ENCODE measurements around the gene NFE2L1.
A peak's percentile ranks its signal among the peaks of the same experiment; 100 is the strongest.
"Not testable (repeated sequence)": the region's sequence is repeated elsewhere in the genome, so short reads cannot be mapped to it uniquely, and the experiment has no call there.

Gene NFE2L1

DNA sequence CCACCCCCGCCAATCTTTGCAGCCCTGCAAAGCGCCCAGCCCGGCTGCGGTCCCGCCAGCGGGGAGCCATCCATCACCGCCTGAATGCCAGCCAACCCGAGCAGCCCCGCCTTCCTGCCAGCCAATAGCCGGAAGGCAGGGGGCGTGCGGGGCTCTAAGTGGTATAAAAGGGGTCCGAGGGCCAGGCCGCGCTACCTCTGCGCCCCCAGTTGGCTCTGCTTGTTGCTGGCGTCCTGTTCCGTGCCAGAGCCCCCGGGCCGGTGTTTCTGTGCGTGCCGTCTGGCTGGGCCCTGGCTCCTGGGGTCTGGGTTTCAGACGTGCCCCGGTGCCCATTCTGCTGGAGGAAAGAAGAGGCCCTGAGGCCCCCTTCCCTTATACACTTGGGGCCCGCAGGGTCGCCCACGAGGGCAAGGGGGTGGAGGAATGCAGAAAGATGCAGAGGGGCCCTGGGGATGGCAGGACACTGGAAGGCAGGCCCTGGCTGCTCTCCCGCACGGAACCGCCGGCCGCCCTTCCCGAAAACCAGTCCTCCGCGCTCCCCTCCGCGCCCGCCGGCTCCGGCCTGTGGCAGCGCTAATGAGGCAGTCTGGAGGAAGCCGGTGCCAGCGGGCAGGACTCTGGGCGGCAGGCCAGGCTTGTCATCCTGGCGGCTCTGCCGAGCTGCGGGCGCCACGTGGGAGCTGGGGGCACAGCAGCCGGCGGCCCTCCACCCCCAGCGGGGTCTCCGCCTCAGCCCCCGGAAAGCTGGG, 24.6 kb upstream of the NFE2L1 start:
- peak; percentile 90 for DNase-seq

DNA sequence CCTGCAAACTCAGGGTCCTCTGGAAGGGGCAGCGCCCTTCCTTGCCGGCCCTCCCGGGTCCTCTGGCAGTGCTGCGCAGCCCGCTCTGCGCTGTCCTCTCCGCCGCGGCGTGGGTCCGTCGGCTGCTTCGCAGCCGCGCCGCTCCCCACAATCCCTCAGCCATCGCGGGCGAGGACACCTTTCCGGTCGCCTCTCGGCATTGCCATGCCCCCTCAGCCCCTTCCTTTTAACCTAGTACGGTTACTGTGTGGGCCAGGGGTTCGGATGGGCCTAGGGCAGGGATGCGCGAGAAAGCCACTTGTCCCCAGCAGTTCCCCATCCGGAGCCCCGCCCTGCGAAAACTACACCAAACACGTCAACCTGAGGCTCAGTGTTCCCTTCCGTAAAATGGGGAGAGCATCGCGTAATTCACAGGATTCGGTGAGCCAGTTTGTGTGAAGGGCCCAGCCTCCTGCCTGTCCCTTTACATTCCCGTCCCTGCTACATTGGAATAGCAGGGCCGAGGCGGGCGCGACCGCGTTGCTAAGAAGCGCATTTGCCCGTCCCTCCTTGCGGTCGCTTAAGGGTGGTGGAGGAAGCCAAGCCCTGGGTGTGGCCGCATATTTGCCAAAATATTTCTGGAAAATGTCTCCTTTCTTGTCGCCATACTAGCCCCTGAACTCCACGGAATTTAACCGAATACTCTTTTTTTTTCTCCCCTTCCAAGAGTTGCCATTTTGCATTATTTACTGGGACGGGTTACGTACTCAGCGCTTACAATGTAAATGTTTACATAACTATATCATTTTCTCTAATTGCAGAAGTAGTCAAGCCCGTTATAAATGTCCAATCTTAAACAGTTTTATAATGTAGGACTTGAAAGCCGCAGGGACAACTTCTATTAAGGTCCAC, 23.8 kb upstream of the NFE2L1 start:
- peak; percentile 71 for DNase-seq

DNA sequence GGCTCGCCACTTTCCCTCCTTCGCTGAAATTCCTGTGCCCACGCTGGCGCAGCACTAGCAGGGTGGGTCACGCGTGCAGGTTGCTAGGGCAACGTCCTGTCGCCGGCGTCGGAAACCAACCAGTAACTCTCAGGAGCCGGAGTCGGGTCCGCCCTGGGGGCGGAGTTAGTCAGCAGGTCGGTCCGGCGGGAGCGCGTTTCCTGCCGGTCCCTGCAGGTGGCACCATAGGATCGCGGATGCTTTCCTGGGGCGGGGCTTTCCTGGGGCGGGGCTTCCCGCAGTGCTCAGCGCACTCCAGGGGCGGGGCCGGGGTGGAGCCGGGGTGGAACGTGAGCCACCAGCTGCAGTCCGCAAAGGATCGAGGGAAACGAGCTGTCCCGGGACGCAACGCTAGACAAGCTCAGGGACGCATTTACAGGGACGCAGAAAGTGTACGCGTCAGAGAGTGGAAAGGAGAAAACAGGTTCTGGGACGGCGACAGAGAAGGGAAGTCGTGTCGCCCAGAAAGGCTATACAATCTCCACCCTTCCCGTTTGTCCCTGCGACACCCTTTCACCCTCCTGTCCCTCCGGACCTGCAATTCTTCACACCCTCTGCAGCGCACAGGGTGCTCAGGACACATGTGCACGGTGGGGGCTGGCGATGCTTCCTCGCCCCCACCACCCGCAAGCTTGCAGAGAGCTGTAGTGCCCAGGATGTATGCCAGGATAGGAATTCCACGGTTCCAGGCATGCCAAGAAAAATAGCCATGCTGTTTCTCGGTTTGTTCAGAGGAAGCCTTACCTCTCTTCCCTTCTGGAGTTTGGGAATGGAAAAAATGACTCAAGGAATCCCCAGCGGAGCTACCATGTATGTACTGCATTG, 22.9 kb upstream of the NFE2L1 start:
- DNase-seq = peak; percentile 99

DNA sequence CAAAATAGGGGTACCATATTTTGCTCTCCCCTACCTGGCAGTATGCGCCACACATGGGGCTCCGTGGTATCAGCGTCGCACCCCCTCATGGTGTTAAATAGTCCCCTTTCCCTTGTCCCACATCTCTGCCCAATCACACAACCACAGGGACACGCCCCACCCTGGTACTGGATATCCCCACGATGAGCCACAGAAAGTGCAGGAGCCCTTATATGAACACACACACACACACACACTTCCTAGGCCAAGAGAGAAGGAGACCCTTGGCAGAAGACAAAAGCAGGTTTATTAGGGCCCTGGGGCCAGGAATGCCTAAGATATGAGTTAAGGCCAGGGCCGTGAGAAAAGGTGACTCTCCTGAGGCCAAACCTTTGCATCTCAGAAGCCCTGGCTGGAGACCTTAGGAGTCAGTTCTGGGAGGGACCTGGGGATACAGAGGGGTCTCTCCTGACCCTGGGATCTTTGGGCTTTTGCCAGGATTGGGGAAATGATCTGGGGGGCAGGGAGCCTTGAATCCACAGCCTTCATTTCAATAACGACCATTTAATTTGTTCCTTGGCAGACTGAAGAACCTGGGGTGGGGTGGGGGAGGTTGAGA, 22.2 kb upstream of the NFE2L1 start:
- DNase-seq = no peak

DNA sequence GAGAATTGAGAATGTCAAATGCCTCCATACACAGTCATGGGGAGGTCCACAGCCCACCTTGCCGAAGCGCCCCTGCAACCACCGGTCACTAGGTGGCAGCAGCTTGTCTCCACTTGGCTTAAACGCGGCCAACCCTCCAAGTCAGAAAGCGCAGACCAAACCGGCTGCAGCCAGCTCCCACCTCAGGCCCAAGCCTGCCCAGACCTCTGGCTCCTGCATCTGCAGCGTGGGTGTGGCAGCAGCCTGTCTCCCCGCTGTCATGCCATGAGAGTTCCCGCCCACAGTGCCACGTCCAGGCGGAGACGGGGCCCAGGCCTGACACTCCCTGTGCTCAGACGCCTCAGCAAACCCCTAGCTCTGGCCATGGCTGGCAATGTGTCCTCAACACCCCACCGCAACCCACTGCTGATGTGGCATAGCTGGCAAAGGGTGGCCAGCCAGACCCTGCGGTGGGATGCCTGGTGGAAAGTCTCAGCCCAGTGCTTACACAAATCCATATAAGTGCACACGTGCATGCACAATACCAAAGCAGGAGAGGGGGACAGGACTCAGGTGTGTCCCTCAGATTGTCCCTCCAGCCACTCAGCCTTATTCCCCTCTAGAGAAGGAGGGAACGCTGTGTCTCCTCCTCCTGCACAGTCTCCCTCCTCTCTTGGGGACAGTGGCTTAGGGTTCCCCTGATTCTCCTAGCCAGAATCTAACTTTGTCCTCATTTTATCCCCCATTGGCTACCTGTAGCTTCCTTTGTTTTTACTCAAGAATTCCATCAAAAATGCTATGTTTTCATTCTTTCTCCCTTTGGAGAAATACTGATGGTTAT, 21.4 kb upstream of the NFE2L1 start:
- peak; percentile 98 for DNase-seq

DNA sequence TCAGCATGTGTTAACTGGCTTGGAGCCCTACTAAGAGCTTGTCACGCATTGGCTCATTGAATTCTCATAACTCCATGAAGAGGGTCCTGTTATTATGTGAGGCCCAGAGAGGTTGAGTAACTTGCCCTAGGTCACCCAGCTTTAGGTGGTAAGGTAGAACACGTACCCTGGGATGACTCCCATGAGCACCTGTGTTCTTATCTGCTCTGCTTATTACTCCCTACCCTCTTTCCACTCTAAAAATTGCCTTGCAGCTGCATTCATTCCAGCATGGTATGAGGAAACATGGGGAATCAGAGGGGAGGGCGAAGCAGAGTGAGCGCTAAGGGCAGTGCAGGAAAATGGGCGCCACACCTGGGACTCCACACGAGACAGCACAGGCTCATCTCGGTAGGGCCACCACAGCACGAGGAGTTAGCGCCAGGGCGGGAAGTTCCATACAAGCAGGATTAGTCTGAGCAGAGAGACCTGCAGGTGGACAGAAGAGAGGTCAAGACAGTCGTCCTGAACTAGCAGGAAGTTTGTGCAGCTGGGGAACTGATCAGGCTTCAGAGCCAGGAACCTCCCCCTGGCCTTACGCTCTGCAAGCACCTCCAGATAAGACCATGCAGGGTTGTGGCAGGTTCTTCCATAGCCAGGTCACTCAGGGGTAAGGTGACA, 20.7 kb upstream of the NFE2L1 start:
- no peak for DNase-seq

DNA sequence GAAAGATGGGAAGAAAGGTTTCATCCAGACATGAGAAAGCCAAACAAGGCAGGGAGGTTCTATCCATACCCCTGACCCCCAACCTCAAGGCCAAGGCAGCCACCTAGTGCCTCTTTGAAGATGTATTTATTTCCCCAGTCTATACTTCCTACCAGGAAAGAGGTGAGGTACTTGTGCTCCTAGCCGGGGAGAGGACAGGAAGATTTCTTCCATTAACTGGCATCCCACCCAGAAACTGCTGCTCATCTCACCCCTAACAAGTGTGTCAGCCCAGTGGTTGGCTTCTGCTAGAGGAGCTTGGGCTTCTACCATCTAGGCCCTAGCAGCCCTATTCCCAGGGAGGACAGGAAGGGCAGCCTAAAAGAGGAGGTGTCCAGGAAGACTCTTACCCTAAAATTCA, 19.4 kb upstream of the NFE2L1 start:
- no peak for DNase-seq

DNA sequence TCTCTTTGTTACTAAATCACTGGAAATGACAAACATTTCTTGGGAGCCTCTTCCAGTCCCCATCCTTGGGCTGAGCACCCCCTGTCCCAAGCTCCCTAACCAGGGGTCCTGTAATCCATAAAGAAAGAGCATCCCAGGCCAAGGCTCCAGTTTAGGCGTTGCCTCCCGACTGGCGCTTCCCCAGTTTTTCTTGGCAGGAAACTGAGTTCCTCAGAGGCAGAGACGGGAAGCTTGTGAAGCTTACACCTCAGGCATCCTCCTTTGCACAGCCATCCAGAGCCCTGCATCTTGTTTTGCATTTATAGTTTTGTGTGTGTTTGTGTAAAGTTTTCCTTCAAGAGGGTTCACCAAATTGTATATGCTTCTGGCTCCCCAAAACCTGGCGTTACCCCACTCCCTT, 17.6 kb upstream of the NFE2L1 start:
- DNase-seq = no peak

DNA sequence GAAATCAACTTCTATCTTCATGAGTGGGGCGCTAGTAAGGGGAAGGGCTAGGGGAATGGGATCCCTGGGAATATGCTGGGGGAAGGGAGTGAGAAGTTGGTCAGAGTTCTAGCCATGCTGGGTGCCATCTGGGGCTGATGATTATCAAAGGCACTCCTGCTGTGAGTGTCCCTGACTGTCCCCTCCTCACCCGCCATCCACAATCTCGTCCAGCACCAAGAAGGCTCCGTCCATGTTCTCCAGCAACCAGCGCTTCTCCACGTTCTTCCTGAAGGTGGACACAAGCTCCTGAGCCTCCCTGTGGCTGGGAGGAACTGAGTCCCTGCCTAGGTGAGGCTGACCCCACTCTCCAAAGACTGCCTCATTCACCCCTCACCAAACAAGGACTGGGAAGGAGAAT, 16.2 kb upstream of the NFE2L1 start:
- no peak for DNase-seq

DNA sequence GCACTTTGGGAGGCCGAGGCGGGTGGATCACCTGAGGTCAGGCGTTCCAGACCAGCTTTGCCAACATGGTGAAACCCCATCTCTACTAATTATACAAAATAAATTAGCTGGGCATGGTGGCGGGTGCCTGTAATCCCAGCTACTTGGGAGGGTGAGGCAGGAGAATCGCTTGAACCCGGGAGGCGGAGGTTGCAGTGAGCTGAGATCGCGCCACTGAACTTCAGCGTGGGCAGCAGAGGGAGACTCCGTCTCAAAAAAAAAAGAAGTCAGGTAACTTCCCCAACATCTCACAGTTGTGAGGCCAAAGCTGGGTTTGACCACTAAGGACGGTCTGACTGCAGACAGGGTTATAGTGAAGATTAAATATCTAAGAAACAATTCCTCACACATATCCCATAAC, 13.4 kb upstream of the NFE2L1 start:
- DNase-seq = not testable (repeated sequence)

DNA sequence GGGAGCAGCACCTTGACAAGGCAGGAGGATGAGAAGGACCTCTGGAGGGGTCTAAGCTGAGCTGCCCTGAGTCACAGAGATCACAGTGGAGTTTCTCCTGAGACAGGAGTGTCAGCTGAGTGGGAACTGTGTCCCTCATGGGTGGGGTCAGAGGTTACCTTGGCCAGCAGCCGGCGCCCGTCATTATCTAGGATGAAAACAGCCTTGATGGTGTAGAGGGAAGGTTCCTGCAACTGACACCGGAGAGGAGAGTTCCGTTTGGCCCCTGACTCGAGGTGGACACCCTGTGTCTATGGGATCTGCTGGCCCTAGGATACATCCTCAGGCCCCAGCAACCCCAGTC, 11.5 kb upstream of the NFE2L1 start:
- no peak for DNase-seq

DNA sequence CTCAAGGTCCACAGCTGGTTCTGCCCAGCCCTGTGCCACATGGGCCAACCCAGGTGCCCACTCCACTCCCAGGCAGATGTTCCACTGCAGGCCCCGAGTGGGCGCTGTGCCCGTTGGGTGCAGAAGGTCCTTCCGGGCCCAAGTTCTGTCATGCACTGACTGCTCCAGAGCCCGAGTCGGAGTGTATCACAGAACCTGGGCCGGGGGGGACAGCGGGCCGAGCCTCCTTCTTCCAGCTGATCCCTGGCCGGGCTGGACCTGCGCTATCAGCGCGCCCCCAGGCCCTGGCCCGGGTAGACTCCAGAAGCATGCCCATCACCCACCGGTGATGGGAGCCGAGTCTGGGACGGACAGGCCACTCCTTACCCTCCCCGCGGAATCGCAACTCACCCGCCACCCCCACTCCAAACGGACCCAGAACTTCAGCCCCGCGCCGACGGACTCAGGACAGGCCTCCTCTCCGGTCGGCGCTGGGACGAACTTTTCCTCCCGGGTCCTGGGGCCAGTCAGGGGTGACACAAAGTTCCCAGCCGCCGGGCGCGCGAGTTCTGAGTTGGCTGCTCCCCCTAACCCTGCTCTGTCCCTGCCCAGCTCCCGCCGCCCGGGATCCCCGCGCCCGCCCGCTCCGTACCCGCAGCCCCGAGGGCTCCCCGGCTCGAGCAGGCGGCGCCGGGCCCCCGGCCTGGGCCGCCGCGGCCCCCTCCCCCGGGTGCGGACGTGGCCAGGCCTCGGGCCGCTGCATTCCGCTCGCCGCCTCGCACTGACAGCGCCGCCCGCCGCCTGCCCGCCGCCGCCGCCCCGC, 10.9 kb upstream of the NFE2L1 start, which contains the start of gene COPZ2:
Gene COPZ2 (minus strand): TSS at position 762 of the 802 bp plus-strand sequence. CDS start 20 bp downstream, at position 742.
- DNase-seq = no peak

DNA sequence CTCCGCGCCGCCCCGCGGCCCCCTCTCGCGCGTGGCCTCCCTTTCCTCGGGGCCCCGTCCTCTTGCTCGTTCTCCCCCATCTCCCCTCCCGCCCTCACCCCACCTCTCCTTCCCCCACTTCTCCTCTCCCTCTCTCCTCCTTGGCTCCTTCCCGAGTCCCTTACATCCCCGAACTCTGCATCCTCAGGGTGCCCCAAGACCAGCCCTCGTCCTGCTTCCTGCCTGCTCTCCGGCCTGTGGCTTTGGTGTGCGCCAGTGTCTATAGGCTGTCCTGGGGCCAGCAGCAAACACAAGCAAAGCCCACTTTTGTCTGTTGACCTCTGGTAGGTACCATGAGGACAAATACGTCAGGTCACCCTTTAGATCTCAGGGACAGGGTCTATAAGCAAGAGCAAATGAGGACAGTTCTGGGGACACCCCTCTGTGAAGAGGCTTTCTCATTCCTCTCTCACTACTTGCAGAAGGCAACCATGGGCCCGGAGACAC, 10.3 kb upstream of the NFE2L1 start:
- no peak for DNase-seq

DNA sequence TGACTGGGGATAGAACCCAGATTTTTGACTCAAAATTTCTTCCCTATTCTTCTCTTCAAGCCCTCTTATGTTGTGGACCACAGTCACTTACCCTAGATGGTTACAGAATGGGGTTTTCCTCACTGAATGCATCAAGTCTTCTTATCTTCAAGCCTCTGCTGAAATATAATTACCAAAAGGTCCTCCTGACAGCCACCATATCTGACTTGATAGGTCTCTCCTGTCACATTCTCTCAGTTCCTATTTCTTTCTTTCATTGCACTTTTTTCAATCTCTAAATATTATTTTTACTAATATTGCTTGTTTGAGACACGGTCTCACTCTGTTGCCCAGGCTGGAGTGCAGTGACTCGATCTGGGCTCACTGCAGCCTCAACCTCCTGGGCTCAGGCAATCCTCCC, 9.5 kb upstream of the NFE2L1 start:
- DNase-seq = no peak

DNA sequence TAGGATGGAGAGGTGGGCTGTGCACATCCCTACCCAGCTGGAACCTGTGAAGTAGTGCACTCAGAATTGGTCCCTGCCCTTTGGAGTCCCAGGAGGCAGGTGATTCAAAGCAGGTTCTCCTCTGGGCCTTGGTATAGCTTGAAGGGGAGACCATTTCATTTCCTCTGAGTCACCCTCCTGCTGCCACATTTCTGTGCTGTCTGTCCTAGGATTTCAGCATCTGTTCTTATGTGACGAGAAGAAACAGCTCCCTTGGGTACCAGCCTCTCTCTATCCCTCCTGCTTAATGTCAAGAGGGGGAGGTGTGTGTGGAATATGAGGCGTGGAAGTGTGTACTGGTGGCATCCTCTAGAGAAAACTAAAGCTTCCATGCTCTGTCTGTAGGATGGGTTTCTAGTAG, 5.0 kb upstream of the NFE2L1 start:
- DNase-seq = no peak

DNA sequence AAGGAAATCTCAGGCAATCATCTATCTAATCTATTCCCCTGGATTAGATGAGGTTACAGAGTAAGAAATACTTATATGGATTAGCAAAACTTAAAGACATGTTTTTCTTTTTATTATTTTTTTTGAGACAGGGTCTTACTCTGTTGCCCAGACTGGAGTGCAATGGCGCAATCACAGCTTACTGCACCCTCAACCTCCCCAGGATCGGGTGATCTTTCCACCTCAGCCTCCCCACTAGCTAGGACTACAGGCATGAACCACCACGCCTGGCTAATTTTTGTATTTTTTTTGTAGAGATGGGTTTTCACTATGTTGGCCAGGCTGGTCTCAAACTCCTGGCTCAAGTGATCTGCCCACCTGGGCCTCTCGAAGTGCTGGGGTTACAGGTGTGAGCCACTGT, 3.3 kb upstream of the NFE2L1 start:
- no peak for DNase-seq

DNA sequence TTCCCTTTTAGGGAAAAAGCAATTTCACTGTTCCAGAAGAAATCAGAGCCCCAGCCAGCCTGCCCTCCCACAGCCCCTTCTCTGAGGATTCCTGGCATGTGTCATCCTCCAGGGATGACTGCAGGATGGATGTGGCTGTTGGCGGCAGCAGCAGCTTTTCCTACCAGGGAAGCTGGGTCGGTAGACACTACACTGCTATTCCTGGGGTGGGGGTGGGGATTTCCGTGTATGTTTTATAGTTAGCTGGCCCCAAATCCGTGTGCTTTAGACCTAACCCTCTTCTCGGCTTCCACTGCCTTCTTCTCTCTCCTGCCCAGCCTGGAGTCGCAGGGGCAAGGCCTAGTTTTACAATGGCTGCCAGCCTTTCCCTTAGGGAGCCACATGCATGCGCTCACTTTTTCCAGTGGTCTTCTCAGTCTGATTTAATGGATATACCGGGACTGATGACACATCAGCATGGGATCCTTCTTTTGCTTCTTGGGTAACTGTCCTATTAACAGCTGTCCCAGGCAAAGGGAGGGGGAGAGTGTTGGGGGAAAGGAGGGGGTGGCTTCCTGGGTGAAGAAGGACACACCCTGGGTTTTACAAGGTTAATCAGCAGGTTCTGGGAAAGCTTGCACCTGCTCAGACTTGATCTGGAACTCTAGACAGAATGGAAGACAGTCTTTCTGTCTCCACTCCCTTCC, 2.7 kb upstream of the NFE2L1 start:
- DNase-seq = no peak

DNA sequence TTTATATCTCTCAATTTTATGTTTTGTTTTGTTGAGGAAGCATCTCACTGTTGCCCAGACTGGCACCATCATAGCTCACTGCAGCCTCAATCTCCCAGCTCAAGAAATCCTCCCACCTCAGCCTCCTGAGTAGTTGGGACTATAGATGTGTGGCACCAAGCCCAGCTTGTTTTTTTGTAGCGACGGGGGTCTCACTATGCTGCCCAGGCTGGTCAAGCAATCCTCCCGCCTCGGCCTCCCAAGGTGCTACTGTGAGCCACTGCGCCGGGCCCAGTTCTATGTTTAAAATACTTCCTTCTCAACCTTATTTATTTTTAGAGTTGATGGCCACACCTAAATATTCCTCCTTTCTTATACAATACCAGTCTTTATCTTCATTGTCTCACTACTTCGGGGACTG, 1.9 kb upstream of the NFE2L1 start:
- no peak for DNase-seq

DNA sequence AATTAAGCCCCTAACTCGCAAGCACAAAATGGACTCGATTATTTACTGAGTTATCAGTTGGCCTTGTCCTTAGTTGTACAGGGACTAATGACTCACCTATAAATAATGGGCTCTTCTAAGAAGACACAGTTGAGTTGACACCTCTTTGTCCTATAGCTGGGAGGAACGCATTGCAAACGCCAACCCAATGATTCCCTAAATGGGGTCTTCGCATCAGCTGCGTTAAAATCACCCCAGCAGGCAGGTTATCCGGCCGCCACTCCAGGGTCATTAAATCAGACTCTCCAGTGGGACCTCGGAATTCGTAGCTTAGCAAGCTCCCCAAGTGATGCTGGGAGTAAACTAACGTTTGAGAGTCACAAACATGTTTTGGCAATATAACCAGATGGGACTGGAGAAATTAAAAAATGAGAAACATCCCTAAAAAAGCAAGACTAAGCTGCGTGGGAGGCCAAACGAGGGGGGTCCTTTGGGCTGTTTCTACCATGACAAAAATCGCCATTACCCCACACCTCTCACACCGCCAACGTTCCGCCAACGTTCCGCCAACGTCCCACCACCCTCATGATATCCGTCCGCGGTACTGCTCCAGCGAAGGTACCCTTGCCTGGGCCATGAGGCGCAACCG, 932 bp upstream of the NFE2L1 start:
- DNase-seq = no peak
